OCI-LY7 (cell line): ENCODE data around the gene KCNA5.

Experiments
- EZH2phosphoT487 ChIP-seq: fragments of 200-600 bp; sonication (generic); IDR thresholded peaks from 2 replicates; pipeline ENCODE4 v1.6.1; 2018; ENCODE audit warnings: low read depth, borderline replicate concordance, mild to moderate bottlenecking, mixed run types, antibody characterized with exemption, low read length, moderate library complexity, mixed read lengths
- TF ChIP-seq, protein P1 (sequence below): fragments of 200-600 bp; sonication (generic); conservative IDR thresholded peaks from 2 replicates; pipeline ENCODE4 v1.5.1; 2014; ENCODE audit warnings: mild to moderate bottlenecking, antibody characterized with exemption, low read length, moderate library complexity, mixed read lengths

DNA sequence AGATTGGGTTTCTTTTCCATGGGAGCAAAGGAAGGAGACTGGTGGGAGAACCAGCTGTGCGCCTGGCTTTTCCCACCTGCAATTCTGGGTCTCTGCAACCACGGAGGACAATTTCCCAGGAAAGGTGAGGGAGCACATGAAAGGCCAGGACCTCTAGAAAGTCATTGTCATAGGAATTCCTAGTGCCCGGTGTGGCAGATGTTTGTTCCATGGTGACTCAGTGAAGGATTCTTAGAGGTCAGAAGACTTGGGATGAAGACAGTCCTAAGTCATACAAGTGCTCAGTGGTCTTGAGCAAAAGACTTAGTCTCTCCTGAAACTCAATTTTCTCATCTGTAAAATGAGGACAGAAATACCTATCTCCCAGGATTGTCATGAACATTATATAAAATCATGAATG, 51.3 kb downstream of the KCNA5 start:
- TF ChIP-seq, protein P1, sequence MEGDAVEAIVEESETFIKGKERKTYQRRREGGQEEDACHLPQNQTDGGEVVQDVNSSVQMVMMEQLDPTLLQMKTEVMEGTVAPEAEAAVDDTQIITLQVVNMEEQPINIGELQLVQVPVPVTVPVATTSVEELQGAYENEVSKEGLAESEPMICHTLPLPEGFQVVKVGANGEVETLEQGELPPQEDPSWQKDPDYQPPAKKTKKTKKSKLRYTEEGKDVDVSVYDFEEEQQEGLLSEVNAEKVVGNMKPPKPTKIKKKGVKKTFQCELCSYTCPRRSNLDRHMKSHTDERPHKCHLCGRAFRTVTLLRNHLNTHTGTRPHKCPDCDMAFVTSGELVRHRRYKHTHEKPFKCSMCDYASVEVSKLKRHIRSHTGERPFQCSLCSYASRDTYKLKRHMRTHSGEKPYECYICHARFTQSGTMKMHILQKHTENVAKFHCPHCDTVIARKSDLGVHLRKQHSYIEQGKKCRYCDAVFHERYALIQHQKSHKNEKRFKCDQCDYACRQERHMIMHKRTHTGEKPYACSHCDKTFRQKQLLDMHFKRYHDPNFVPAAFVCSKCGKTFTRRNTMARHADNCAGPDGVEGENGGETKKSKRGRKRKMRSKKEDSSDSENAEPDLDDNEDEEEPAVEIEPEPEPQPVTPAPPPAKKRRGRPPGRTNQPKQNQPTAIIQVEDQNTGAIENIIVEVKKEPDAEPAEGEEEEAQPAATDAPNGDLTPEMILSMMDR: no peak
- TF ChIP-seq EZH2phosphoT487: no peak
